ENCODE results near the gene SAPCD2. TPM values are rescaled to one million over a fixed set of nuclear protein-coding genes. Genes with fewer than 3 reads are reported as not detected.

SAPCD2 gene
- total RNA-seq, 2 donors from 2014 or later = 20.8 to 24.9 TPM

GRCh38 chr9:137107982-137108381 lies 37.6 kb upstream of the SAPCD2 start:
- no peaks in the 10 kb centered on the region for H3K4me1 Mint-ChIP-seq
- no peak overlapping the region for H3K4me3 Mint-ChIP-seq
- TF ChIP-seq, protein P1, sequence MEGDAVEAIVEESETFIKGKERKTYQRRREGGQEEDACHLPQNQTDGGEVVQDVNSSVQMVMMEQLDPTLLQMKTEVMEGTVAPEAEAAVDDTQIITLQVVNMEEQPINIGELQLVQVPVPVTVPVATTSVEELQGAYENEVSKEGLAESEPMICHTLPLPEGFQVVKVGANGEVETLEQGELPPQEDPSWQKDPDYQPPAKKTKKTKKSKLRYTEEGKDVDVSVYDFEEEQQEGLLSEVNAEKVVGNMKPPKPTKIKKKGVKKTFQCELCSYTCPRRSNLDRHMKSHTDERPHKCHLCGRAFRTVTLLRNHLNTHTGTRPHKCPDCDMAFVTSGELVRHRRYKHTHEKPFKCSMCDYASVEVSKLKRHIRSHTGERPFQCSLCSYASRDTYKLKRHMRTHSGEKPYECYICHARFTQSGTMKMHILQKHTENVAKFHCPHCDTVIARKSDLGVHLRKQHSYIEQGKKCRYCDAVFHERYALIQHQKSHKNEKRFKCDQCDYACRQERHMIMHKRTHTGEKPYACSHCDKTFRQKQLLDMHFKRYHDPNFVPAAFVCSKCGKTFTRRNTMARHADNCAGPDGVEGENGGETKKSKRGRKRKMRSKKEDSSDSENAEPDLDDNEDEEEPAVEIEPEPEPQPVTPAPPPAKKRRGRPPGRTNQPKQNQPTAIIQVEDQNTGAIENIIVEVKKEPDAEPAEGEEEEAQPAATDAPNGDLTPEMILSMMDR (conservative IDR thresholded peaks at IDR 0.05) = no peak
- H3K9ac ChIP-seq (ENCODE audit: extremely low read depth, low read length, poor library complexity, severe bottlenecking) = no peak overlapping the region
- H3K4me3 ChIP-seq (ENCODE audit: low read length) = no peak overlapping the region
- peaks cover 11% of the 10 kb centered on the region for H3K36me3 ChIP-seq (ENCODE audit: control insufficient read depth, insufficient read depth, low read length)
- DNase-seq = no peak
- WGBS, 2 experiments (ENCODE audit: insufficient coverage in 1 of 2, insufficient read length in 1 of 2) = 87 to 95% methylated on average over 3 to 17 of the region's 17 CpGs
- peaks cover 2% of the 10 kb centered on the region for H3K27me3 ChIP-seq (ENCODE audit: control insufficient read depth, insufficient read depth, low read length, poor library complexity, severe bottlenecking)
- H3K36me3 Mint-ChIP-seq (ENCODE audit: low read depth) = peaks cover 11% of the 10 kb centered on the region
- no peak overlapping the region for H3K27ac Mint-ChIP-seq
- H3K27ac ChIP-seq (ENCODE audit: low read depth, low read length) = no peak overlapping the region
- H3K4me1 ChIP-seq (ENCODE audit: control insufficient read depth, insufficient read depth, low read length) = no peaks in the 10 kb centered on the region
- H3K9me3 Mint-ChIP-seq = no peaks in the 10 kb centered on the region
- peaks cover 3% of the 10 kb centered on the region for H3K27me3 Mint-ChIP-seq (ENCODE audit: insufficient read depth)
- peaks cover 6% of the 10 kb centered on the region for H3K9me3 ChIP-seq (ENCODE audit: control insufficient read depth, low read length)

- Histone ChIP-seq H3K4me3 (ENCODE audit: low read length) (no peak overlapping the region), H3K4me1 (ENCODE audit: control insufficient read depth, insufficient read depth, low read length) (no peaks in the 10 kb centered on the region), H3K9me3 (ENCODE audit: control insufficient read depth, low read length) (peaks cover 11% of the 10 kb centered on the region), H3K9ac (ENCODE audit: extremely low read depth, low read length, poor library complexity, severe bottlenecking) (no peak overlapping the region), H3K27me3 (ENCODE audit: control insufficient read depth, insufficient read depth, low read length, poor library complexity, severe bottlenecking) (no peaks in the 10 kb centered on the region), H3K36me3 (ENCODE audit: control insufficient read depth, insufficient read depth, low read length) (peaks cover 17% of the 10 kb centered on the region), H3K27ac (ENCODE audit: low read depth, low read length) (no peak overlapping the region)
- H3K4me3 Mint-ChIP-seq = no peak overlapping the region
- H3K27me3 Mint-ChIP-seq (ENCODE audit: insufficient read depth) = no peaks in the 10 kb centered on the region
- H3K27ac Mint-ChIP-seq = no peak overlapping the region
- H3K9me3 Mint-ChIP-seq = no peaks in the 10 kb centered on the region
- H3K4me1 Mint-ChIP-seq = no peaks in the 10 kb centered on the region
- TF ChIP-seq, protein P1 (conservative IDR thresholded peaks at IDR 0.05) = no peak
- 95 to 96% methylated on average over 21 to 27 of the region's 27 CpGs for WGBS, 2 experiments (ENCODE audit: insufficient coverage in 1 of 2, insufficient read length in 1 of 2)
- DNase-seq = no peak
- H3K36me3 Mint-ChIP-seq (ENCODE audit: low read depth) = peaks cover 11% of the 10 kb centered on the region
Observed at GRCh38 chr9:137107312-137107921, 37.1 kb upstream of the SAPCD2 start.

GRCh38 chr9:137106662-137107250 lies 36.4 kb upstream of the SAPCD2 start:
- Mint-ChIP-seq H3K4me1 (no peaks in the 10 kb centered on the region), H3K9me3 (no peaks in the 10 kb centered on the region), H3K4me3 (no peak overlapping the region), H3K36me3 (ENCODE audit: low read depth) (peaks cover 11% of the 10 kb centered on the region), H3K27ac (no peak overlapping the region), H3K27me3 (ENCODE audit: insufficient read depth) (no peaks in the 10 kb centered on the region)
- H3K36me3 ChIP-seq (ENCODE audit: control insufficient read depth, insufficient read depth, low read length) = peaks cover 24% of the 10 kb centered on the region
- TF ChIP-seq, protein P1 (conservative IDR thresholded peaks at IDR 0.05) = no peak
- no peaks in the 10 kb centered on the region for H3K4me1 ChIP-seq (ENCODE audit: control insufficient read depth, insufficient read depth, low read length)
- no peaks in the 10 kb centered on the region for H3K27me3 ChIP-seq (ENCODE audit: control insufficient read depth, insufficient read depth, low read length, poor library complexity, severe bottlenecking)
- no peak overlapping the region for H3K9ac ChIP-seq (ENCODE audit: extremely low read depth, low read length, poor library complexity, severe bottlenecking)
- no peak overlapping the region for H3K4me3 ChIP-seq (ENCODE audit: low read length)
- WGBS, 2 experiments (ENCODE audit: insufficient coverage in 1 of 2, insufficient read length in 1 of 2) = 94 to 97% methylated on average over 21 to 27 of the region's 27 CpGs
- no peak for DNase-seq
- no peak overlapping the region for H3K27ac ChIP-seq (ENCODE audit: low read depth, low read length)
- peaks cover 18% of the 10 kb centered on the region for H3K9me3 ChIP-seq (ENCODE audit: control insufficient read depth, low read length)

All from endodermal cell (in vitro differentiated cells).